ENCODE data around the gene LIN9. TPM values are rescaled to one million over a fixed set of nuclear protein-coding genes. Genes with fewer than 3 reads are reported as not detected.

LIN9 gene
- total RNA-seq, 4 donors from 2014 or later: 1.00 to 3.2 (median 2.3) TPM; not detected in 1

- H3K9me3 ChIP-seq: no peaks in the 10 kb centered on the region
- H3K27ac ChIP-seq: no peak overlapping the region
- no peaks in the 10 kb centered on the region for H3K27me3 ChIP-seq
- no peak overlapping the region for H3K4me3 ChIP-seq
- TF ChIP-seq POLR2AphosphoS5 (IDR thresholded peaks at IDR 0.05): no peak
- TF ChIP-seq, protein P1, sequence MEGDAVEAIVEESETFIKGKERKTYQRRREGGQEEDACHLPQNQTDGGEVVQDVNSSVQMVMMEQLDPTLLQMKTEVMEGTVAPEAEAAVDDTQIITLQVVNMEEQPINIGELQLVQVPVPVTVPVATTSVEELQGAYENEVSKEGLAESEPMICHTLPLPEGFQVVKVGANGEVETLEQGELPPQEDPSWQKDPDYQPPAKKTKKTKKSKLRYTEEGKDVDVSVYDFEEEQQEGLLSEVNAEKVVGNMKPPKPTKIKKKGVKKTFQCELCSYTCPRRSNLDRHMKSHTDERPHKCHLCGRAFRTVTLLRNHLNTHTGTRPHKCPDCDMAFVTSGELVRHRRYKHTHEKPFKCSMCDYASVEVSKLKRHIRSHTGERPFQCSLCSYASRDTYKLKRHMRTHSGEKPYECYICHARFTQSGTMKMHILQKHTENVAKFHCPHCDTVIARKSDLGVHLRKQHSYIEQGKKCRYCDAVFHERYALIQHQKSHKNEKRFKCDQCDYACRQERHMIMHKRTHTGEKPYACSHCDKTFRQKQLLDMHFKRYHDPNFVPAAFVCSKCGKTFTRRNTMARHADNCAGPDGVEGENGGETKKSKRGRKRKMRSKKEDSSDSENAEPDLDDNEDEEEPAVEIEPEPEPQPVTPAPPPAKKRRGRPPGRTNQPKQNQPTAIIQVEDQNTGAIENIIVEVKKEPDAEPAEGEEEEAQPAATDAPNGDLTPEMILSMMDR (IDR thresholded peaks at IDR 0.05): no peak
- TF ChIP-seq POLR2A (IDR thresholded peaks at IDR 0.05): no peak
- no peak for TF ChIP-seq EP300 (IDR thresholded peaks at IDR 0.05; ENCODE audit: low read depth)
- intact Hi-C loops (cut with DNase I; ENCODE audit: low total_unique reads): no loop called here
- H3K4me1 ChIP-seq: no peaks in the 10 kb centered on the region
- H3K36me3 ChIP-seq: peaks cover 0 to 3% (median 0%) of the 10 kb centered on the region in 4 donors
- WGBS, 2 donors (ENCODE audit: low coverage in 1 of 2): 93 to 98% methylated on average over 5 of the region's 5 CpGs
- DNase-seq: no peak
- in situ Hi-C loops (cut with MboI; ENCODE audit: low pct_ligation_motif_present in 1 of 4, low pct_unique_long_range_greater_than_20kb in 1 of 4, low sequenced_read_pairs in 3 of 4): no loop called here
Measured at GRCh38 chr1:226279498-226279897, 29.5 kb downstream of the LIN9 start.

DNA sequence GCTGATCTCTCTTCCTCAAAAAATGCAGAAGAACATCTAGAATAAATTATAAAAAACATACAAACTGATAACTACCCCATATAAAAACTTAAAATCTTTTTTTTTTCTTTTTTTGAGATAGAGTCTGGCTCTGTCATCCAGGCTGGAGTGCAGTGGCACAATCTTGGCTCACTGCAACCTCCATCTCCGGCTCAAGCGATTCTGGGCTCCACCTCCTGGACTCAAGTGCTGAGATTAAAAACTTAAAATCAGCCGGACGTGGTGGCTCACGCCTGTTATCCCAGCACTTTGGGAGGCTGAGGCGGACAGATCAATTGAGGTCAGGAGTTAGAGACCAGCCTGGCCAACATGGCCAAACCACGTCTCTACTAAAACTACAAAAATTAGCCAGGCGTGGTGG, 31.1 kb downstream of the LIN9 start:
- WGBS, 2 donors (ENCODE audit: low coverage in 1 of 2): 93 to 98% methylated on average over 8 of the region's 8 CpGs
- no peak for DNase-seq
- Histone ChIP-seq H3K27ac (no peak overlapping the region), H3K4me3 (no peak overlapping the region), H3K36me3 (no peaks in the 10 kb centered on the region), H3K4me1 (no peaks in the 10 kb centered on the region), H3K27me3 (no peaks in the 10 kb centered on the region), H3K9me3 (no peaks in the 10 kb centered on the region)
- intact Hi-C loops (cut with DNase I; ENCODE audit: low total_unique reads): no loop called here
- TF ChIP-seq EP300 (IDR thresholded peaks at IDR 0.05; ENCODE audit: low read depth) (no peak), POLR2AphosphoS5 (IDR thresholded peaks at IDR 0.05) (no peak), POLR2A (IDR thresholded peaks at IDR 0.05) (no peak)
- TF ChIP-seq, protein P1 (IDR thresholded peaks at IDR 0.05): no peak
- in situ Hi-C loops (cut with MboI; ENCODE audit: low pct_ligation_motif_present in 1 of 4, low pct_unique_long_range_greater_than_20kb in 1 of 4, low sequenced_read_pairs in 3 of 4): no loop called here

- WGBS, 2 donors (ENCODE audit: low coverage in 1 of 2): 95 to 96% methylated on average over 4 of the region's 4 CpGs
- in situ Hi-C loops (cut with MboI; ENCODE audit: low pct_ligation_motif_present in 1 of 4, low pct_unique_long_range_greater_than_20kb in 1 of 4, low sequenced_read_pairs in 3 of 4): no loop called here
- TF ChIP-seq POLR2AphosphoS5 (IDR thresholded peaks at IDR 0.05) (no peak), EP300 (IDR thresholded peaks at IDR 0.05; ENCODE audit: low read depth) (no peak), POLR2A (IDR thresholded peaks at IDR 0.05) (no peak)
- TF ChIP-seq, protein P1 (IDR thresholded peaks at IDR 0.05): no peak
Measured at GRCh38 chr1:226276987-226277386, 32.0 kb downstream of the LIN9 start.

DNA sequence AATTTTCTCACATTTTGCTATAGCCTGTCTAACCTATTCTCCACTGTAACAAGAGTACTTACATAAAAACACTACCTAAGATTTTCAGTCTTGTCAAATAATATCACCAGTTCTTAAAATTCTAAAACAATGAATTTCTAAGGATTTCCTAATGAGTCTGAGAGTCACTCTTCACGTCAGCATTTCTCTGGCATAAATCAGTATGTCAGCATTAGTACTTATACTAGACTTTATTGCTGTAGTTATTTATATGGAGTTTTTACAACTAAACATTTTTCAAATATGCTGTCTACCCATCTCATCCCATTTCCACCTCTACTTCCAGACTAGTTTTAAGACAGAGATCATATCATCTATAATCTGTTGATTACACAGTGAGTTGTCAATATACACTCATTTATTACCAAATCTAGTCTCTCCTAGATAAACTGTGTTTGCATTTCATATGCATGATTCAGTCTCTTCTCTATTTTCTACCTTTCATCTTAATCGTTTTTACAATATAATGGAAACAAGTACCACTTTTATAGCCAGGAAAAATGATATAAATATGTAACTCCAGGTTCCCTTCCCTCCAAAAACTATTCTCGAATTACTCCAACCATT, 32.8 kb downstream of the LIN9 start:
- Histone ChIP-seq H3K27ac (no peak overlapping the region), H3K27me3 (no peaks in the 10 kb centered on the region), H3K4me3 (no peak overlapping the region), H3K9me3 (no peaks in the 10 kb centered on the region), H3K36me3 (no peaks in the 10 kb centered on the region), H3K4me1 (no peaks in the 10 kb centered on the region)
- DNase-seq: no peak
- 79 to 86% methylated on average over 3 of the region's 3 CpGs for WGBS, 2 donors (ENCODE audit: low coverage in 1 of 2)
- intact Hi-C loops (cut with DNase I; ENCODE audit: low total_unique reads) (no loop called here), in situ Hi-C loops (cut with MboI; ENCODE audit: low pct_ligation_motif_present in 1 of 4, low pct_unique_long_range_greater_than_20kb in 1 of 4, low sequenced_read_pairs in 3 of 4) (no loop called here)
- TF ChIP-seq, protein P1 (IDR thresholded peaks at IDR 0.05): no peak
- TF ChIP-seq POLR2AphosphoS5 (IDR thresholded peaks at IDR 0.05) (no peak), EP300 (IDR thresholded peaks at IDR 0.05; ENCODE audit: low read depth) (no peak), POLR2A (IDR thresholded peaks at IDR 0.05) (no peak)

More at GRCh38 chr1:226276987-226277386, 32.0 kb downstream of the LIN9 start:
- no peaks in the 10 kb centered on the region for H3K27me3 ChIP-seq
- DNase-seq: no peak
- intact Hi-C loops (cut with DNase I; ENCODE audit: low total_unique reads): no loop called here
- no peaks in the 10 kb centered on the region for H3K36me3 ChIP-seq
- no peak overlapping the region for H3K27ac ChIP-seq
- no peak overlapping the region for H3K4me3 ChIP-seq
- no peaks in the 10 kb centered on the region for H3K4me1 ChIP-seq
- no peaks in the 10 kb centered on the region for H3K9me3 ChIP-seq
